HG03139 (cell line): Measurements from ENCODE around the gene ETDC.
A peak's percentile ranks its signal among the peaks of the same experiment; 100 is the strongest.
"Not testable (repeated sequence)": the region's sequence is repeated elsewhere in the genome, so short reads cannot be mapped to it uniquely, and the experiment has no call there.

Experiments
- ATAC-seq: cut with Tn5 transposase; IDR thresholded peaks from one replicate; pipeline ENCODE4 v1.9.1; 2021; ENCODE audit not compliant: unreplicated experiment

The ETDC gene

DNA sequence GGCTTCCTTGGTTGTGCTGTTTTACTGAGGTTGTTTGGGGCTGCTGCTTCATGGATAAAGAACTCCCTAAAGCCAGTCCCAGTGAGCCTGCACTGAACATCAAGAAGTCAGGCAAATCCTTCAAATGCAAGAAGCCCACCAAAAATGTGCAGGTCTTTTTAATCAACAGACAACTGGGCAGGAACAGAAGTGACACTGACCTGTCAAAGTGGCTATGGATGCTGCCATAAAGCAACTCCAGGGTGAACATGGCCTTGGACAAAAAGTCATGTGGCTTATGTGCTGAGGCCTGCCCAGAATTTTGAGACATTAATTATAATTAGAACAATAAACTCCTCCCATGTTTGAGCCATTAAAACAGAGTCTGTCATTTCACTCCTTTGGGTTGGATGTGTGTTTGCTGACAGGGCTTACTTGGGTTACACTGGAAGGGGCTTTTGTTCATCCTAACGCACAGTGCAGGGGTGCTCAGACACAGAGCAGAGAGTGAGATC is at the start of gene ETDC:
Gene ETDC (plus strand): TSS at position 51 of the 494 bp plus-strand sequence. CDS start 0 bp downstream, at position 51.
- no peak for ATAC-seq

DNA sequence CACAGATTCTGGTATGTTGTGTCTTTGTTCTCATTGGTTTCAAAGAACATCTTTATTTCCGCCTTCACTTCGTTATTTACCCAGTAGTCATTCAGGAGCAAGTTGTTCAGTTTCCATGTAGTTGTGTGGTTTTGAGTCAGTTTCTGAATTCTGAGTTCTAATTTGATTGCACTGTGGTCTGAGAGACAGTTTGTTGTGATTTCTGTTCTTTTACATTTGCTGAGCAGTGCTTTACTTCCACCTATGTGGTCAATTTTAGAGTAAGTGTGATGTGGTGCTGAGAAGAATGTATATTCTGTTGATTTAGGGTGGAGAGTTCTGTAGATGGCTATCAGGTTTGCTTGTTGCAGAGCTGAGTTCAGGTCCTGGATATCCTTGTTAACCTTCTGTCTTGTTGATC is 48.3 kb upstream of the ETDC start:
- not testable (repeated sequence) for ATAC-seq

- not testable (repeated sequence) for ATAC-seq
These were observed 45.9 kb upstream of the ETDC start for GRCh38 chrX:135263376-135263775.

- ATAC-seq: no peak
These were observed 45.1 kb upstream of the ETDC start for GRCh38 chrX:135264206-135264605.

DNA sequence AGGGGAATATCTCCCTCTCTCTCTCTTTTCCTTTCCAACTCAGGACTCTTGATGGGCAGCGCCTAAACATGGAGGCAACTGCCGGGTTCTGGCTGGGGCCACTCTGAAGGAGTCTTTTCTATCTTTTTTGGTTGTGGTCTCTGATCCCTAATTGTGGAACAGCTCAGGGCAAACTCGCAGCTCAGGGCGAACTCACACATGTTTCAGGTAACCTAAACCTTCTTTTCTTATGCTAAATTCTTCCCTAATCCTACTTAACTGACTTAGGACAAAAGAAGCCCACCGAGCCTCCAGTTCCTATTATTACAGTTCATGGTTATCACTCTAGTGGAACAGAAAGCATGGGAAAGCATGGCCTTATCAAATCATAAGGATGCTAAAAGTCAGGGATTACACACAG is 36.1 kb upstream of the ETDC start:
- no peak for ATAC-seq

DNA sequence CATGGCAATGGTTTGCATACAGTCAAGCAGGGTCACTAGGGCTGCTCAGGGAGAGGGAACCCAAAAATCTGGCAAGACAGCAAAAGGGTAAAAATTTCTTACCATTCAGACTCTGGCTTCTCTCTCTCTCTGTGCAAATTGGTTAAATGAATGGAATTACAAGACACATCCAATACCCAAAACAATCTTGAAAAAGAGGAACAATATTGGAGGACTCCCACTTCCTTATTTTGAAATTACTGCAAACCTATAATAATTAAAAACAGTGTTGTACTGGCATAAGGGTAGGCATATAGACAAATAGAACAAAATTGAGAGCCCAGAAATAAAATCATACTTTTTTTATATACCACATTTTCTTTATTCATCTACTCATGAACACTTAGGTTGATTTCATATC is 33.3 kb upstream of the ETDC start:
- ATAC-seq: no peak

- no peak for ATAC-seq
These were observed 21.9 kb upstream of the ETDC start for GRCh38 chrX:135287266-135287823.

DNA sequence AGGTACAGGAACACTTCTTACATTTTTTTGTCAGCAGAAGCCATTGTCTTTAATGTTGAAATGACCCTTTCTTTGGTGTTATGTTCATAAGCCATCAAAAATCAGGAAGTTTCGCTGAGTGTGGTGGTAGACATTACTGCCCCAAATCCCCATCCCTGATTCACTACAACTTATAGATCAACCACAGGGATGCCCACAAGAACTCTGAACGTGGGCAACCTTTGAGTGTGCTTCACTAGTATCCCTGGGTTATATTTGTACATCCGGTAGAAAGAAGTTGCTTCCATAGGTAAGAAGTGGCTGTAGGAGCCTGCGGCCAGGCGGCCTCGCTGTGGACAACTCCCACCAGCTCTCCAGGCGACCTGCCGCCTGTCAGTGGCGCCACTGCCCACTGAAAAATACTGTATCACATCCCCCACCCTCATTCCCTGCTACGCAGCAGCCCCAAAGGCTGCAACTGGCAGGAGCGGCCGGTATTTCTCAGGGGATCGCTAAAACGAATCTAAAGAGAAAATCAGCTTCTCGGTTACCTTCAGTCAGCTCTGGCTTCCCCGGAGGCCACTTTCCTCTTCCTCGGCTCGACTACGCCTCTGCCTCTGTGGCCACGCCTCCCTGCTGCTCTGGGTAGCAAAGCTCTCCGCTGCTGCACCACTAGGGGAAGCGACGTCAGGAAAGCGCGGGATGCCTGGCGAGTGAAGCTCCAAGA is 13.9 kb upstream of the ETDC start:
- ATAC-seq: peak; percentile 98

DNA sequence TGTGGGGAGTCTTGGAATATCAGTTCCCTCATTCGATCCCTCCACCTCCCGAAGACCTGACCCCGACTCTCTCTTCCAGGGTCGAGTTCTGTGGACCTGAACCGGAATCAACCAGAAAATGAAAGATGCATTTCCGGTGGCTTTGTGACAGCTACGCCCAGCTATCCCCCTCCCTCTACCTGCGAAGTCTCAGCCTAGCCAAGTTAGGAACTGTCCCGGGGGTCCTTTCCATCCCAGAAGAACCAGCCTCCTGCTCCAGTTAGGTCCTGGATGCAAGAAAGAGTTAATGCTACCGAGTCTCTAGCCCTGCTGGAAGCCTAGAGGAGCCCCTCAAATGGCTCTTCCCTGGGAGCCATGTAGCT is 13.4 kb upstream of the ETDC start:
- peak; percentile 46 for ATAC-seq

DNA sequence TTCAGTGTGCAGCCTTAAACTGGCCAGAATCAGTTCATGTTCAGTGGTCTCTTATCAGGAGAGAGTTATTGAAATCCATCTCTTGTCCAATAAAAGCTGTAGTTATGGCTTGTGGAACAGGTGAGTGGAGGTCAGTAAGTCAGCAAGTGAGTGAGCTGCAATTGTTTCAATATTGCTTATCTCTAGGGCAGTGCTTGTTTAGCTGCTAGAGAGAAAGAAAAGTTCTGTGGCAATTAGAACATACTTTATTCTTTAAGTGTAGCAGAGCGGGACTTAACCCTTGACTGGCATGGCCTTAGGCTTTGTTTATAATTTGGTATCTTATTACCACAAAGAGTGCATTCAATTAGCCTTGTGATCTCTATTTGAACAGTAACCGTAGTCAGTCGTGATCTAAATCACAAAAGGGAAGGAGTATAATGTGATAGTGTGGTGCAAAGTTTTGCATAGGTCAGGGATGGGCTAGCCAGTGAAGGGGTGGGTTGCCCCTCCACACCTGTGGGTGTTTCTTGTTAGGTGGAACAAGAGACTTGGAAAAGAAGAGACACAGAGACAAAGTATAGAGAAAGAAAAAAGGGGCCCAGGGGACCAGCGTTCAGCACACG is 6.9 kb upstream of the ETDC start:
- no peak for ATAC-seq

DNA sequence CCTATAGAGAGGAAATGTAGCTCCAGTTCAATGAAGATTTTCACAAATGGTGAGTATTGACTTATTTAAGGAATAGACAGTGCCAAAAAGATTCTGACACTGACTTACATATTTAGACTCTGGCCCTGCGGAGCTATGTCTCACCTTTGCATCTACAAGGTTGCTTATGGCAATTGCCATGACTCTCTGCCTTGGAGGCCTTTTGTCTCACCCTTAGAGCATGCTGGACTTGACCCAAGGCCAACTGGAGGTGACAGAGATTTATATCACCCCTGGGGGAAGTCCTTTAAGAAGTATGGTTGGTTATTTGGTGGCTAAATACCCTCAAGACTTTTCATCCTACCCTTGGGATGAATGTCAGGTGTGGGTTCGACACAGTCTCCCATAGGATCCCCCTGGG is 4.5 kb upstream of the ETDC start:
- ATAC-seq: no peak

DNA sequence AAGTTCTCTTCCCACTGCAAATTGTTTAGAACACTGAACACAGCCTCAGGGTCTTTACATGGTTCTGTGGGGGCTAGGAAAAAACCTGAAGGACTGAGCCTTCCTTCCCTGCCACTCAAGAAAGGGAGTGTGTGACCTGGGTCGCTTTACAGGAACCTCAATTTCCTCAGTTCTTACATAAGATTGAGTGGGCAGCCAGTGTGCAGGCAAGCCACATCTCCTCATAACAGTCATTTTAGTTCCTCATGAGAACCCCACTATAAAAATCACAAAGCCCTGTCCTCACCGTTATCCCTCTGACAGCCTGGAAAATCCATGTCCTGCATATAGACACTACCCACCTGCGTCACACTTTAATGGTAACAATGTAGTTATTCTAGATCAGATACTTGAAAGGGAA is 2.1 kb upstream of the ETDC start:
- ATAC-seq: no peak

DNA sequence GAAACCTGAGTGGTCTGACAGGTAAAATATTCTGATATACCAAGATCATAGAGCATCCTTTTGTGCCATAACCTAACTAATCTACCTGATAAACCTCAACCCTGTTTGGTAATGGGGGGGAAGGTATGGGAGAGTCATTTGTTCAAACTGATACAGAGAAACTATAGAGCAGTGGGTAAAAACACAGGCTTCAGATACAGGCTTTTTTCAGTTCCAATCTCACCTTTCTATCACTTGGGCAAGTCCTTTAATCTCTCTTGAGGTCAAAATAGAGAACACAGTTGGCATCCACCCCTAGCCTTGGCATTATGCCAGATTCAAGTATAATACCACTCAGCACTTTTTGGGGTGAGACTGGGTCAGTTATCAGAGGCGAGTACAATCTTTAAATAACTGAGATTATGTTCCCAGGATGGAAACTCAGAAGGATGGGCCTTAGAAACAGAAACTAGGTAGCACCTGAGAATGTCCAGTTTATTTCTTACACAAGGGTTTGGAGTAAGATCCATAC is 880 bp upstream of the ETDC start:
- no peak for ATAC-seq

- no peak for ATAC-seq
These were observed 6.6 kb downstream of the ETDC start for GRCh38 chrX:135315864-135316263.

DNA sequence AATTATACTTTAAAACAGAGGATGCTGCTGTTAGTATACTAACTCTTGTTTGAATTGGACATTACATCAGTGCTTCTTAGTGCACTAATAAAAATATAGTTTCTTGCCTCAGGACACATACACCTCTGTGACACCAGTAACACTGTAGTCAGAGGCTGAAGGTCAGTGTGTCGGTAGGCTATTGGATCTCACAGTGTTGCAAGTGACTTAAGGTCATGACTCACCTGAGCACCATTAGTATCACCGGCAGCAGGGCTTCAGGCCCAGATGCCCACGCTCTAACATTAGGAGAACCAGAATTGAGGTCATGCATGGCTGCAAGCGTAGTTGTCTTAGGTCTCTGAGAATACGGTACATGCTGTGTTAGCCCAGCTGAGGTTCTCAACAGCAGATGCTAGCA is 15.2 kb downstream of the ETDC start:
- no peak for ATAC-seq

GRCh38 chrX:135325036-135325818 is 15.9 kb downstream of the ETDC start:
- not testable (repeated sequence) for ATAC-seq

- ATAC-seq: no peak
These were observed 18.0 kb downstream of the ETDC start for GRCh38 chrX:135327299-135327698.

GRCh38 chrX:135328421-135329005 is 19.2 kb downstream of the ETDC start:
- ATAC-seq: no peak

DNA sequence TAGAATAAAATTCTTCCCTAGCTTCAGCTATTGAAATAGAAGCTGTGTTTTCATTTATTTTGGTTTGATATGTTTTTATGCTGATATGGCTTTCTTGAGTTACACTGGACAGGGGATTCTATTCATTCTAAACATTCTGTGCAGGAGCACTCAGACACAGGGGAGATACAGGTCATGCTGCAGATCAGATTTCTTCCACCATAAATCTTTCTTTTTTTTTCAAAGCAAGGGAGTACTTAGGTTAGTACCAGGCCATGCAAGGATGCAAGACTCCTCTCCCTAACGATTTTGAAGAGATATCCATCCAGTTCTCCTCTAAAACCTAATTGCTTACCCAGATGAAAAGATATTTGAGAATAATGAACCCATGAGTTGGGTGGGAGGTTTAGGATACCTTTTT is 21.4 kb downstream of the ETDC start:
- no peak for ATAC-seq

DNA sequence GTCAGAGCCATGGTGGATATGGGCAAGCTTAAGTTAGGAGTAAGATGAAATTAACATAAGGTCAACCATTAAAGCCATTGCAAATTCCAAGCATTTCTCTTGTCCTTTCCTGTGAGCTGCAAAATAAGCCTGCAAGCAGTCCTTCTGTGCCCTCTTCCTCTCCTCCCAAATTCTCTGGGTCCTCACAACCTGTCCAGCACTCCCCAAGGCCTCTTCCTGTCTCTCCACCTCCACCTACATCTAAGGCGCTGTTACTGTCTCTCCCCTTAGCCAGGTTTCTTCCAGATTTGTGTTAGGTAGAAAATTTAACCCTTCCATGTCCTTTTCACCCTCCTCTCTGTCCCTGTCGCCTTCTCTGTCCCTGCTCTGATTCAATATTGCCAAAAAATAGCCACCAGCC is 22.2 kb downstream of the ETDC start:
- no peak for ATAC-seq

DNA sequence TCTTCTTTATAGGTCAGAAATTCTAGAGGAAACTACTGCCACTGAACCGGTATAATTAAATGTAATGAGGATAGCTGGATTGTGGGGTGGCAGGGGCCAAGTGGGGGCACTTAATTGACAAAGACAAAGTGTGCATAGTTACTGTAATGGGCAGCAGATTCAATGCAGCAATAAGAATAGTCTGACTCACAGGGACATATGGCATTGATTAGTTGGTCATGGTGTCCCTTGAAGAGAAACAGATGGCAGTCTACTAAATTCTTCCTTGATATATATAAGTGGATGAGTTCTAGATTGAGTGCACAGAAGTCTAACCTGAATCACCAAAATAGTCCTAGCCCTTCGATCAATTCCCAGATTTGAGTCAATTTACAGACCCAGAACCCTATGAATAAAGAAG is 31.6 kb downstream of the ETDC start:
- no peak for ATAC-seq
